GM10266 (cell line): ENCODE measurements around the gene C19orf12.

Source experiments
- DNase-seq: peaks from one replicate; pipeline ENCODE4 v3.0.0; 2012; ENCODE audit errors: extremely low spot score
- CTCF ChIP-seq: IDR thresholded peaks from 2 replicates; pipeline ENCODE4 v1.5.1; 2012; ENCODE audit warnings: mild to moderate bottlenecking, low read depth; ENCODE audit not compliant: control insufficient read depth, insufficient read depth; ENCODE audit errors: missing control alignments

The C19orf12 gene

DNA sequence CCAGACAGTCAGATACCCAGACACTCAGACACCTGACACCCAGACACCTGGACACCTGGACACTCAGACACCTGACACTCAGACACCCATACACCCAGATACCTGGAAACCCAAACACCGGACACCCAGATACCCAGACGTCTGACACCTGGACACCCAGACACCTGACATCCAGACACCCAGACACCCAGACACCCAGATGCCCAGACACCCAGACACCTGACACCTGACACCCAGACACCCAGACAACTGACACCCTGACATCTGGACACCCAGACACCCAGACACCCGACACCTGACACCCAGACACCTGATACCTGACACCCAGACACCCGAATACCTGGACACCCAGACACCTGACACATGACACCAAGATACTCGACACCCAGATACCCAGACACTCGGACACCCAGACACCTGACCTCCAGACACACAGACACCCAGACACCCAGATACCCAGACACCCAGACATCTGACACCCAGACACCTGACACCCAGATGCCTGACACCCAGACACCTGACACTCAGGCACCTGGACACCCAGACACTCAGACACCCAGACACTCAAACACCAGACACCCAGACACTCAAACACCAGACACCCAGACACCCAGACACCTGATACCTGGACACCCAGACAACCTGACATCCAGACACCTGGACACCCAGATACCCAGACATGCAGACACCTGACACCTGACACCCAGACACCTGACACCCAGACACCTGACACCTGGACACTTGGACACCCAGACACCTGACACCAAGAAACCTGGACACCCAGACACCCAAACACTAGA lies 19.1 kb downstream of the C19orf12 start:
- no peak for TF ChIP-seq CTCF
- DNase-seq = no peak

- peak; percentile 89 for TF ChIP-seq CTCF
- peak; percentile 67 for DNase-seq
Measured at GRCh38 chr19:29694669-29695627, 20.1 kb downstream of the C19orf12 start.

DNA sequence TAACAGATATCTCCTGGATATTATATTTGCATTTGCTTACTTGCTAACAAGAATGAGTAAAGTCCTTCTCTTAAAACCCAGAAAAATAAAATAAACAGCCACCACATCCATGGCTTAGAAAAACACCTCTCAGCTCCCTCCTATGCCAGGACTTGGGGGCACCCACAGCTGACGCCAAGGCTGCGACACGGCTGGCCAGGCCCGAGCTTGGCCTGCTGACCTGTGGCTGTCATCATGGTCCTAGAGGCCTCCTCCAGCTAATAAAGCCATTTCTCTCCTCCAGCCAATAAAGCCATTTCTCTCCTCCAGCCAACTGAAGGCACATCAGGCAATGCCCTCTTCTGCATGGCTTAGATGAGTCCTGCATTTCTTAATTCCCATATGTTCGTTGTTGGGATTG lies 20.9 kb downstream of the C19orf12 start:
- no peak for TF ChIP-seq CTCF
- no peak for DNase-seq

- peak; percentile 68 for DNase-seq
- peak; percentile 54 for TF ChIP-seq CTCF
Measured at GRCh38 chr19:29690842-29691241, 24.2 kb downstream of the C19orf12 start.

- TF ChIP-seq CTCF = no peak
- DNase-seq = no peak
Measured at GRCh38 chr19:29687897-29688728, 26.9 kb downstream of the C19orf12 start.

GRCh38 chr19:29687244-29687896 lies 27.7 kb downstream of the C19orf12 start:
- no peak for DNase-seq
- TF ChIP-seq CTCF = no peak
